ENCODE measurements around the gene DNTT.
A peak's percentile ranks its signal among the peaks of the same experiment; 100 is the strongest.
"Not testable (repeated sequence)": the region's sequence is repeated elsewhere in the genome, so short reads cannot be mapped to it uniquely, and the experiment has no call there.

DNTT gene

GRCh38 chr10:96306516-96306915 lies 2.3 kb downstream of the DNTT start:
- DNase-seq (ENCODE audit: extremely low read depth in 1 of 2, low read depth in 1 of 2), result no peak

- not testable (repeated sequence) for DNase-seq (ENCODE audit: extremely low read depth in 1 of 2, low read depth in 1 of 2)
Observed at GRCh38 chr10:96308854-96309253, 4.6 kb downstream of the DNTT start.

DNA sequence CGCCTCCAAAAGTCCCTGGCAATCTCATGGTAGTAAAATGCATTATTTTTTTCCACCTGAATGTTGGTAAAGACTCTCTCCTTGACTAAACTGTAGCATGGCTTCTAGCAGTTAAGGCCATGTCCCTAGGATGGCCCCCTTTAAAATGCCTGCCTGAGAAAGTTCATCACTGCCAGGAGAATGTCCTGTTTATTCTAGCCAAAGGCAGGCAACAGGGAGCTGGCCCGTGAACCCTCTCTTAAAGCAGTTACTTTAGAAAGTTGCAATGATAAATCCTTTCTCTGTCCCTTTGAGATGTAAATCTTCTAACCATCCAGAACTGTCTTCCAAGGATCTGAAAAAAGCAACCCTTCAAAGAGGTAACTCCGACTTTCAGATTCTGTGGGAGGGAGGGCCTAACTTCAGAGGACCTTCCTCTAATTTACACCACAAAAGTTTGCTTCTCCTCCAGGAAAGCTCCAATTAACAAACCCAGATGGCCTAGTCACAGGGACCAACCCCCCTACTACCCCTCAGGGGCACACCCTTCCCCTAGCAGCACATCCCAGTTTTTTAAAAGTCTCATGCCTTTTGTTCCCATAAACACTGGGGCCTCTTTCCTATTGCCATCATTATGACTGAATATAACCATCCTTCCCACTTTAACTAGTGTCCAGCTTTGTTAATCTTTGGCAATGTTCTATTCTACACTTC lies 5.5 kb downstream of the DNTT start:
- no peak for DNase-seq (ENCODE audit: extremely low read depth in 1 of 2, low read depth in 1 of 2)

- DNase-seq (ENCODE audit: extremely low read depth in 1 of 2, low read depth in 1 of 2), result no peak
Observed at GRCh38 chr10:96310321-96310669, 6.1 kb downstream of the DNTT start.

DNA sequence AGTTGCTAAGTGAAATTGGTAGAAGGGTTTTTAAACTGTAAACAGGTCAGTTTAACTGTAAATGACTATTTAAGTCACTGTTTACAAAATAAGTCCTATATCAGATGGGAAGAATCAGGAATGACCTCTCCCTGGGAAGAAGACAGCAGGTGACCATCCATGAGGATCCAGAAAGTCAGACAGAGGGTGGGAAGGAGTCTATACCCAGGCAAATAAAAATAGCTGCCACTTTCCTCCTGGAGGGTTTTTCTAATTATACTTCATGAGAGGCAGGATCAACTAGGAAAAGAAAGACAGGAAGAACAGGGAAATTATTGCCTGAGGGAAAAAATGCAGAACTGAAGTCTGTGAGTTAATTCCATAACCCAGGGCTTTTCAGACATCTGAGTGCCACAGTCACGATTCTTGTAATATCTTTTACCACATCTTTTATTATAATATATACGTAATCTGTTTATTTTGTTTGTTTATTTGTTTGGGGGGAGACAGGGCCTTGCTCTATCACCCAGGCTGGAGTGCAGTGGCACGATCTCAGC lies 7.0 kb downstream of the DNTT start:
- no peak for DNase-seq (ENCODE audit: extremely low read depth in 1 of 2, low read depth in 1 of 2)

DNA sequence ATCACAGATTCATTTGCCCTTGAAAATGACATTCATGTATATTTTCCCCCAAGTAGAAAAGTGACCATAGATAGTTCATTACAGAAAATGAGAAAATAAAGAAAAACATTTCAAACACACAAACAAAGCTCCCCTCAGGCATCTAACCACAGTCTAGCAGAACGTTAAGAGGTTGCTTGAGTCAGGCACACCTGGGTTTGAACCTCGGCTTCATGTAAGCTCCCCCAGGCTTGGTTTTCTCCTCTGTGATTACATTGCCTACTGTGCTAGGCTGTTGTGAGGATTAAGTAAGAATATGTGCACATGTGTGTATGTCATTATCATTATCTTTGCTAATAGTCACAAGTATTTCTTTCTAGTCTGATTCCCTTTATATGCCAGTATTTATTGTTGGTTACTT lies 9.1 kb downstream of the DNTT start:
- no peak for DNase-seq (ENCODE audit: extremely low read depth in 1 of 2, low read depth in 1 of 2)

DNA sequence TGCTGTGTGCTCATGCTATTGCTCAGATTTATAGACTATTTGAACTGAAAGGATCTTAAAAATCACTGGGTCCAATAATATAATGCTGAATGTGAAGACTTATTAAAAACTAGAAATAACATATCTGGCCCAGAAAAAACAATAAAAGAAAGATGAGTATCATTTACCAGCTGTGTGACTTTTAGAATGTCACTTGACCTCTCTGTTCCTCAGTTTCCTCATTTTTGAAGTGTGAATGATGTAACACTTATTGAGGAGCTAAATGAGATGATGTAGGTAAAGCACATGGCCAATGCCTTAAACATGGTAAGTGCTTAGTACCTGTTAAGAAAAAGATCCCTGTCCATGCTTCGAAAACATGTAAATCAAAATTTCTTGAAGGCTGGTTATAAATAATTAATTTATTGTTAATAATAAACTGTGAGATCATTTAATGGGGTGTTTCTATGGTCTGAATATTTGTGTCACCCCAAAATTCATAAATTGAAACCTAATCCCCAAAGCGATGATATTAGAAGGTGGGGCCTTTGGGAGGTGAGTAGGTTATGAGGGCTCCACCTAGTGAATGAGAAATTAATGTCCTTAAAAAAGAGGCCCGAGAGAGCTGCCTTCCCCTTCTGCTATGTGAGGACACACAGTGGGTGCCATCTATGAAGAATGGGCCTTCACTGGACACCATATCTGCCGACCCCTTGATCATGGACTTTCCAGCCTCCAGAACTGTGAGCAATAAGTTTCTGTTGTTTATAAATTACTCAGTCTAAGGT lies 13.0 kb downstream of the DNTT start:
- no peak for DNase-seq (ENCODE audit: extremely low read depth in 1 of 2, low read depth in 1 of 2)

DNA sequence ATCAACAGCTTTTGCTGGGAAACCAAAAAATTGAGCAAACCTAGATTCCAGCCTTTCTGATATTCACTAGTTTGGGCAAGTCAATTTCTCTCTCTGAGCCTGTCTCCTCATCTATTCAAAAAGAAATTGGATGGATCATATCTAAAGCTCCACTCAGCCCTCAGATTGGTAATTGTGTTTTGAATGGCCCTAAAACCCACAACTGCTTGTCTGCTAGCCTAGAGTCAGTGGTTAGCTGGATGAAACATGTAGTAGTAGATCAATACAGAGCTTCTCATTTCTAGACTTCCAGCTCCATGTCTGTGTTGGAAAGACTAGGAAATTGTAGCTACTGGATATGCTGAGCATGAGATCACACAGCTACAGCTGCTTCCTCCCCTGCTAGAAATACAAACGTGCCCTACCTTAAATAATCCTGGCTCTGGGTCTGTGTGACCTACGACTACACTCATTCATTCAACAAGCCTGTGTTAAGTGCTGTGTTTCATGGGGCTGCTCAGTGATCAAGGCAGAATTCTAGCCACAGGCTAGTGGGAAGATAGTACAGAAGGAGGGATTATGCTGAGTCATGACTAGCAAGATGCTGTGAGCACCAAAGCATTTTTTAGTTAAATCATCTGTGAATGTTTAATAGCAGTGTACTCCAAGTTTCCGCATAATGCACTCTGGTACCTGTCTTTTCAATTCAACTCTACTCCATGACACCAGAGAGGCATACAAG lies 15.7 kb downstream of the DNTT start:
- no peak for DNase-seq (ENCODE audit: extremely low read depth in 1 of 2, low read depth in 1 of 2)

GRCh38 chr10:96321822-96322221 lies 17.6 kb downstream of the DNTT start:
- DNase-seq (ENCODE audit: extremely low read depth in 1 of 2, low read depth in 1 of 2), result no peak

DNA sequence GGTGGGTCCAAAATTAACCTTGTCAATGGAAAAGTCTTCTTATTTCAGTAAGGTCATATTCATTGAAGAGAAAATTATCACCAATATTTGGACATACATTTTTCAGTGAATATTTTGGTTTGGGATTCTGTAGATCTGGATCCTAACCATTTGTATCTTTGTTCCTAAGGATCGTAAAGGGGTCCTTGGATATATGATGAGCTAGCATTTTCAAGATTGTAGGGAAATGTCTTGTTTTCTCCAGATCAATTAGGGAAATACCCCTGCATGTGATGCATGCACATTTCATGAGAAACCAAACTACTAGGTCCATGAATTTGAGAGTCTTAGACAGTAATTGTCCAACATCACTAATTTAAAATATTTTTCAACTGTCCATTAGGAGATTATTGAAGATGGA lies 18.0 kb downstream of the DNTT start:
- no peak for DNase-seq (ENCODE audit: extremely low read depth in 1 of 2, low read depth in 1 of 2)

DNA sequence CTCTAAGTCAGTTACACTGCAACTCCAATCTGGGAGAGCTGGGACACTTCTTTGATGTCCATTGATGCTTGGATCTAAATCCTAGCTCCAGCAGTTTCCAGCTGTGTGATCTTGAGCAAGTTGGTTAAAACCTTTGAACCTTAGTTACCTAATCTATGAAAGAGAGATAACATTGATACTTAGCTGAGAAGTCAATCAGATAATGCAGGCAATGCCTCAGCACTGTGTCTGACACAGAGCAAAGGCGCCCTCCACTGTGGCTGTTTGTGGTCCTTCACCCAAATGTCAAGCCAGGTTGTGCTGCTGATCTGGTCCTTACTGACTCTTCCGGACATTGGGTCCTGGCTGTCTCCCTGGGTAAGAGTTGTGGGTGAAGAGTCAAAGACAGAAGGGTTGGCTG lies 20.2 kb downstream of the DNTT start:
- no peak for DNase-seq (ENCODE audit: extremely low read depth in 1 of 2, low read depth in 1 of 2)

DNA sequence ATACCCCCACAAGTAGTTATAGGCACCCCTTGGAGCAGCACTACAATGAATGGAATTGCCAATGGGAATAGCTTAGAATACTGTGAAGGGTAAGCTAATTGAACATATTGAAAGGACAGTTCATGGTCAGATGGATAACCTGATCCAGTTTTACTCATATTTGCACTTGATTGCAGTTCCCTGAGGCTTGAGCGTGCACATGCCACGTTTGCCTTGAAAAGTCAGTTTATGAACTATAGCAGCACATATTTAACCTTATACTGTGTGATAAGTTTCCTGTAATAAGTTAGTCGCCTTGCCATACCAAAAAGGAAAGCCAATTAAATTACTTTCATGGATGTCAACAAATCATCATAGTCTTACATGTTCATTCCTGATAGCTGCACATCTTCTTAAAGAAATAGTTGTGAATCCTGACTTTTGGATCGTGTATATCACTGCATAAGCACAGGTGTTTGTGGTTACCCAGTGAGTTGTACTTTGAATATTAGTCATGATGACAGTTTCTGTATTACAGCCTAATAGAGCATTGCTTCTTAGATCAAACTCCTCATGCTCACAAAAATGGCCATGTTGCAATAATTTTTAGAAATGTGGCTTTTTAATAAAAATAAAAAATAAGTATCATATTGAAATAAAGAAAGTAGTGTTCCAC lies 21.6 kb downstream of the DNTT start:
- DNase-seq (ENCODE audit: extremely low read depth in 1 of 2, low read depth in 1 of 2), result no peak

DNA sequence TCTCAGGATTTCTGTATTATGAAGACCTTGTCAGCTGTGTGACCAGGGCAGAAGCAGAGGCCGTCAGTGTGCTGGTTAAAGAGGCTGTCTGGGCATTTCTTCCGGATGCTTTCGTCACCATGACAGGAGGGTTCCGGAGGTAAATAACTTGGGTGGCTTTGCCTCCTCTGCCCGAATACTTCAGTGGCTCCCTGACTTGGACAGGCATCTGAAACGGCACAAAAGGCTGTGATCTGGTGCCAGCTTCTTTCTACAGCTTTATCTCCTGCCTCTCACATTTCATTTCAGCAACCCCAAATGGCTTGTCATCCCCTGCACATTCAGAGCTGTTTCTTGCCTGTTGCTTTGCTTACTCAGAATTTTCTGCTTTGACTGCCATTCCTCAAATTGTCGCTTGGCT lies 23.2 kb downstream of the DNTT start:
- no peak for DNase-seq (ENCODE audit: extremely low read depth in 1 of 2, low read depth in 1 of 2)

DNA sequence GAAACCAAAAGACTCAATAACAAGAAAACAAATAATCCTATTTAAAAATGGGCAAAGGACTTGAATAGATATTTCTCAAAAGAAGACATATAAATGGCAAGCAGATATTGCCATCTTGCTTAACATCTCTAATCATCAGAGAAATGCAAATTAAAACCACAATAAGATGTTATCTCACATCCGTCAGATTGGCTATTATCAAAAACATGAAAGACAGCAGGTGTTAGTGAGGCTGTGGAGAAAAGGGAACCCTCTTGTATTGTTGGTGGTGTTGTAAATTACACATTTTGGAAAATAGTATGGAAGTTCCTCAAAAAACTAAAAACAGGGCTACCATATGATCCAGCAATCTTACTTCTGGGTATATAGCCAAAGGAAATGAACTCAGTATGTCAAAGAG lies 28.9 kb downstream of the DNTT start:
- no peak for DNase-seq (ENCODE audit: extremely low read depth in 1 of 2, low read depth in 1 of 2)

GRCh38 chr10:96334616-96335526 lies 30.6 kb downstream of the DNTT start:
- no peak for DNase-seq (ENCODE audit: extremely low read depth in 1 of 2, low read depth in 1 of 2)

GRCh38 chr10:96337106-96337505 lies 32.9 kb downstream of the DNTT start:
- DNase-seq (ENCODE audit: extremely low read depth in 1 of 2, low read depth in 1 of 2), result no peak

DNA sequence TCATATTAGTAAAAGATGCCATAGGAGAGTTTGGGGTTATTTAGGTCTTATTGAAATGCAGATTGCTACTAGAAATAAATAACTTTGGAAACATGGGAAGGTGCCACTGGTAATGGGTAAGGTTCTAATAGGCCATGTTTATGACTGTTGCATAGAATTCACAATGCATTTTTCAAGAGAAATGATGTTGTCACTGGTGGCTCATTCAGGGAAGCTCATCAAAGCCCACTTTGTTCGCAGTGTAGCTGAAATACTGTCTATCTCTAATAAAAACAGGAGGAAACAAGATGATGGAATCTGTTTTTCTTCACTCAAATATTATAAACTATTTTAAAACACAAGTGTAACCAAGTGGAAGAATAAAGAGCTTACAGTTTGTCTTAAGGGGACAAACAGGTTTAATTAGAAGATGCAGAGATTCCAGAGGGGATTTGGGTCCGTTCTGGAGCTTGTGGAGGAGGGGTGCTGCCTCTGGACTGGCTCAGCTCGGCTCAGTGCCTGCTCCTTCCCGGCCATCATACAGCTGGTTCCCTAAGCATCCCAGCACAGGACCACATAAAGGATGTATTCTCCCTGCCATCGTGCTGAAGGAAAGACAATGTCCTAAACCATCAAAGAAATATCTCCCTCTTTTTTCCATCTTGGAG lies 34.2 kb downstream of the DNTT start:
- DNase-seq (ENCODE audit: extremely low read depth in 1 of 2, low read depth in 1 of 2), result no peak

GRCh38 chr10:96339383-96339782 lies 35.1 kb downstream of the DNTT start:
- DNase-seq (ENCODE audit: extremely low read depth in 1 of 2, low read depth in 1 of 2), result no peak

GRCh38 chr10:96339956-96340904 lies 36.0 kb downstream of the DNTT start:
- DNase-seq (ENCODE audit: extremely low read depth in 1 of 2, low read depth in 1 of 2), result peak; percentile 1 to 8
